Skeletal muscle satellite cell (primary cell): ENCODE measurements around the gene FUT7.
A peak's percentile ranks its signal among the peaks of the same experiment; 100 is the strongest.
"Not testable (repeated sequence)": the region's sequence is repeated elsewhere in the genome, so short reads cannot be mapped to it uniquely, and the experiment has no call there.

Experiments
- H3K27me3 ChIP-seq: 2 replicates; pipeline ENCODE4 v1.7.0; 2013; ENCODE audit warnings: low read length; ENCODE audit not compliant: control insufficient read depth, insufficient read depth
- H3K36me3 ChIP-seq: 2 replicates; pipeline ENCODE4 v1.7.0; 2013; ENCODE audit warnings: mild to moderate bottlenecking, control low read depth, low read length; ENCODE audit not compliant: insufficient read depth
- H3K4me1 ChIP-seq: 2 replicates; pipeline ENCODE4 v1.7.0; 2013; ENCODE audit warnings: low read length; ENCODE audit not compliant: control insufficient read depth, insufficient read depth
- H3K4me2 ChIP-seq: 2 replicates; pipeline ENCODE4 v1.7.0; 2013; ENCODE audit warnings: mild to moderate bottlenecking, low read length
- H3K4me3 ChIP-seq: 2 replicates; pipeline ENCODE4 v1.7.0; 2013; ENCODE audit warnings: low read length
- H3K9ac ChIP-seq: 2 replicates; pipeline ENCODE4 v1.7.0; 2013; ENCODE audit warnings: mild to moderate bottlenecking, low read depth, low read length, moderate library complexity
- H3K9me3 ChIP-seq: replicated peaks from 2 replicates; pipeline ENCODE4 v1.7.0; 2013; ENCODE audit warnings: mild to moderate bottlenecking, control low read depth, low read length

FUT7 gene

GRCh38 chr9:137034709-137035506 is 3.0 kb upstream of the FUT7 start:
- H3K4me3 ChIP-seq = no peak overlapping the region

GRCh38 chr9:137034039-137034708 is 2.3 kb upstream of the FUT7 start:
- Histone ChIP-seq H3K4me1 (peaks cover 17% of the 10 kb centered on the region), H3K9me3 (no peaks in the 10 kb centered on the region), H3K4me2 (peak overlapping the region; percentile 4), H3K36me3 (peaks cover 6% of the 10 kb centered on the region), H3K27me3 (peaks cover 9% of the 10 kb centered on the region), H3K9ac (no peak overlapping the region), H3K4me3 (no peak overlapping the region)

More at GRCh38 chr9:137034709-137035506, 3.0 kb upstream of the FUT7 start:
- Histone ChIP-seq H3K9me3 (no peaks in the 10 kb centered on the region), H3K9ac (no peak overlapping the region), H3K4me1 (peaks cover 17% of the 10 kb centered on the region), H3K36me3 (peaks cover 13% of the 10 kb centered on the region), H3K27me3 (peaks cover 9% of the 10 kb centered on the region), H3K4me2 (peak overlapping the region; percentile 4)

GRCh38 chr9:137033481-137033880 is 1.6 kb upstream of the FUT7 start:
- not testable (repeated sequence) for H3K27me3 ChIP-seq, H3K4me2 ChIP-seq, H3K4me3 ChIP-seq, H3K36me3 ChIP-seq, H3K9me3 ChIP-seq, H3K9ac ChIP-seq
- peaks cover 22% of the 10 kb centered on the region for H3K4me1 ChIP-seq

- Histone ChIP-seq H3K4me1 (peaks cover 25% of the 10 kb centered on the region), H3K36me3 (no peaks in the 10 kb centered on the region), H3K4me3 (no peak overlapping the region), H3K9me3 (no peaks in the 10 kb centered on the region), H3K9ac (no peak overlapping the region), H3K4me2 (no peak overlapping the region), H3K27me3 (peaks cover 9% of the 10 kb centered on the region)
These were observed 970 bp upstream of the FUT7 start for GRCh38 chr9:137032858-137033257.

- H3K36me3 ChIP-seq = no peaks in the 10 kb centered on the region
- H3K4me1 ChIP-seq = peaks cover 39% of the 10 kb centered on the region
- no peak overlapping the region for H3K9ac ChIP-seq
- H3K4me3 ChIP-seq = no peak overlapping the region
- H3K27me3 ChIP-seq = peaks cover 9% of the 10 kb centered on the region
- no peaks in the 10 kb centered on the region for H3K9me3 ChIP-seq
- no peak overlapping the region for H3K4me2 ChIP-seq
These were observed 1.1 kb downstream of the FUT7 start for GRCh38 chr9:137030538-137031527.

- H3K4me1 ChIP-seq = peaks cover 46% of the 10 kb centered on the region
- H3K9me3 ChIP-seq = no peaks in the 10 kb centered on the region
- no peaks in the 10 kb centered on the region for H3K36me3 ChIP-seq
- no peak overlapping the region for H3K4me2 ChIP-seq
- no peak overlapping the region for H3K4me3 ChIP-seq
- H3K27me3 ChIP-seq = peaks cover 9% of the 10 kb centered on the region
- H3K9ac ChIP-seq = no peak overlapping the region
These were observed 1.9 kb downstream of the FUT7 start for GRCh38 chr9:137030006-137030405.

- H3K4me2 ChIP-seq = peak overlapping the region; percentile 91
- H3K4me1 ChIP-seq = peaks cover 39% of the 10 kb centered on the region
- peaks cover 9% of the 10 kb centered on the region for H3K27me3 ChIP-seq
- H3K36me3 ChIP-seq = no peaks in the 10 kb centered on the region
- no peak overlapping the region for H3K4me3 ChIP-seq
- no peak overlapping the region for H3K9ac ChIP-seq
- no peaks in the 10 kb centered on the region for H3K9me3 ChIP-seq
These were observed 2.6 kb downstream of the FUT7 start for GRCh38 chr9:137029058-137029936.

- peaks cover 42% of the 10 kb centered on the region for H3K4me1 ChIP-seq
- peak overlapping the region; percentile 71 for H3K4me3 ChIP-seq
- peak overlapping the region; percentile 34 for H3K9ac ChIP-seq
These were observed 3.4 kb downstream of the FUT7 start for GRCh38 chr9:137028263-137029057.

GRCh38 chr9:137027369-137028262 is 4.3 kb downstream of the FUT7 start, which contains the start of gene ABCA2:
TSS of gene ABCA2 (minus strand) at chr9:137028237. CDS start at chr9:137028140, 97 bp downstream.
- Histone ChIP-seq H3K9ac (peak within 1 kb of the TSS; percentile 49), H3K36me3 (no peaks in the 10 kb centered on the region), H3K4me2 (peak within 1 kb of the TSS; percentile 91), H3K4me1 (peaks cover 49% of the 10 kb centered on the region), H3K4me3 (peak within 1 kb of the TSS; percentile 71), H3K9me3 (no peaks in the 10 kb centered on the region), H3K27me3 (peaks cover 6% of the 10 kb centered on the region)

More at GRCh38 chr9:137028263-137029057, 3.4 kb downstream of the FUT7 start:
- Histone ChIP-seq H3K9me3 (no peaks in the 10 kb centered on the region), H3K4me2 (peak overlapping the region; percentile 91), H3K27me3 (peaks cover 9% of the 10 kb centered on the region), H3K36me3 (no peaks in the 10 kb centered on the region)
